NCI-H1105 (cell line): Measurements from ENCODE around the gene MTHFD1L.
"Not testable (repeated sequence)": the region's sequence is repeated elsewhere in the genome, so short reads cannot be mapped to it uniquely, and the experiment has no call there.

Experiments used
- DNase-seq: peaks from one replicate; lab custom pipeline; 2025; lab: John Stamatoyannopoulos, UW

The MTHFD1L gene

GRCh38 chr6:151123641-151124040 lies 258.1 kb downstream of the MTHFD1L start:
- not testable (repeated sequence) for DNase-seq

- DNase-seq: not testable (repeated sequence)
Observed at GRCh38 chr6:151125242-151125641, 259.7 kb downstream of the MTHFD1L start.

GRCh38 chr6:151125651-151126416 lies 260.3 kb downstream of the MTHFD1L start:
- not testable (repeated sequence) for DNase-seq

- not testable (repeated sequence) for DNase-seq
Observed at GRCh38 chr6:151126417-151126724, 260.9 kb downstream of the MTHFD1L start.

- DNase-seq: not testable (repeated sequence)
Observed at GRCh38 chr6:151127133-151127798, 261.8 kb downstream of the MTHFD1L start.

- DNase-seq: no peak
Observed at GRCh38 chr6:151128763-151129370, 263.4 kb downstream of the MTHFD1L start.

- DNase-seq: no peak
Observed at GRCh38 chr6:151130329-151130728, 264.8 kb downstream of the MTHFD1L start.

- no peak for DNase-seq
Observed at GRCh38 chr6:151131324-151132007, 266.0 kb downstream of the MTHFD1L start.

- DNase-seq: no peak
Observed at GRCh38 chr6:151136141-151136755, 270.7 kb downstream of the MTHFD1L start.

GRCh38 chr6:151137542-151137941 lies 272.0 kb downstream of the MTHFD1L start:
- no peak for DNase-seq

- no peak for DNase-seq
Observed at GRCh38 chr6:151139524-151139923, 274.0 kb downstream of the MTHFD1L start.

GRCh38 chr6:151140767-151141166 lies 275.3 kb downstream of the MTHFD1L start:
- DNase-seq: no peak

- DNase-seq: no peak
Observed at GRCh38 chr6:151141685-151142084, 276.2 kb downstream of the MTHFD1L start.

GRCh38 chr6:151142676-151143075 lies 277.2 kb downstream of the MTHFD1L start:
- DNase-seq: no peak

- no peak for DNase-seq
Observed at GRCh38 chr6:151143337-151143736, 277.8 kb downstream of the MTHFD1L start.

- DNase-seq: no peak
Observed at GRCh38 chr6:151143806-151144205, 278.3 kb downstream of the MTHFD1L start.

- no peak for DNase-seq
Observed at GRCh38 chr6:151147118-151147832, 281.8 kb downstream of the MTHFD1L start.

GRCh38 chr6:151148111-151148510 lies 282.6 kb downstream of the MTHFD1L start:
- DNase-seq: no peak

GRCh38 chr6:151149793-151150192 lies 284.3 kb downstream of the MTHFD1L start:
- no peak for DNase-seq
